NCI-H2029 treated with DMSO at 0.1 percent for 48 hours (cell line): ENCODE data around the gene IL1RL2.

Experiments used
- DNase-seq: peaks from one replicate; lab custom pipeline; 2025; lab: John Stamatoyannopoulos, UW

Gene IL1RL2

GRCh38 chr2:102238778-102239177, 52.0 kb downstream of the IL1RL2 start:
- no peak for DNase-seq

GRCh38 chr2:102239344-102239743, 52.5 kb downstream of the IL1RL2 start:
- no peak for DNase-seq

GRCh38 chr2:102240640-102241370, 54.0 kb downstream of the IL1RL2 start:
- peak; percentile 65 for DNase-seq

GRCh38 chr2:102241616-102242305, 54.9 kb downstream of the IL1RL2 start:
- DNase-seq: no peak

- DNase-seq: no peak
Measured at GRCh38 chr2:102245266-102246151, 58.7 kb downstream of the IL1RL2 start.

GRCh38 chr2:102250278-102250821, 63.5 kb downstream of the IL1RL2 start:
- no peak for DNase-seq

- no peak for DNase-seq
Measured at GRCh38 chr2:102251042-102251848, 64.4 kb downstream of the IL1RL2 start.

GRCh38 chr2:102251849-102252203, 65.0 kb downstream of the IL1RL2 start:
- no peak for DNase-seq

- no peak for DNase-seq
Measured at GRCh38 chr2:102252236-102252635, 65.4 kb downstream of the IL1RL2 start.

GRCh38 chr2:102253140-102253752, 66.4 kb downstream of the IL1RL2 start:
- no peak for DNase-seq

GRCh38 chr2:102253753-102254150, 66.9 kb downstream of the IL1RL2 start:
- DNase-seq: no peak

- no peak for DNase-seq
Measured at GRCh38 chr2:102256276-102256675, 69.5 kb downstream of the IL1RL2 start.

- DNase-seq: no peak
Measured at GRCh38 chr2:102256874-102257462, 70.1 kb downstream of the IL1RL2 start.

GRCh38 chr2:102258025-102258385, 71.2 kb downstream of the IL1RL2 start:
- no peak for DNase-seq

GRCh38 chr2:102258386-102259074, 71.7 kb downstream of the IL1RL2 start:
- no peak for DNase-seq

GRCh38 chr2:102261467-102262135, 74.8 kb downstream of the IL1RL2 start:
- no peak for DNase-seq

GRCh38 chr2:102262216-102263129, 75.7 kb downstream of the IL1RL2 start:
- DNase-seq: no peak

GRCh38 chr2:102264952-102265351, 78.1 kb downstream of the IL1RL2 start:
- no peak for DNase-seq

GRCh38 chr2:102266204-102266603, 79.4 kb downstream of the IL1RL2 start:
- no peak for DNase-seq
